GM18870 (cell line): Measurements from ENCODE around the gene PTGS1.
"Not testable (repeated sequence)": the region's sequence is repeated elsewhere in the genome, so short reads cannot be mapped to it uniquely, and the experiment has no call there.

Experiments used
- ATAC-seq: cut with Tn5 transposase; IDR thresholded peaks from one replicate; pipeline ENCODE4 v1.9.1; 2021; ENCODE audit warnings: moderate library complexity; ENCODE audit not compliant: unreplicated experiment

The PTGS1 gene

DNA sequence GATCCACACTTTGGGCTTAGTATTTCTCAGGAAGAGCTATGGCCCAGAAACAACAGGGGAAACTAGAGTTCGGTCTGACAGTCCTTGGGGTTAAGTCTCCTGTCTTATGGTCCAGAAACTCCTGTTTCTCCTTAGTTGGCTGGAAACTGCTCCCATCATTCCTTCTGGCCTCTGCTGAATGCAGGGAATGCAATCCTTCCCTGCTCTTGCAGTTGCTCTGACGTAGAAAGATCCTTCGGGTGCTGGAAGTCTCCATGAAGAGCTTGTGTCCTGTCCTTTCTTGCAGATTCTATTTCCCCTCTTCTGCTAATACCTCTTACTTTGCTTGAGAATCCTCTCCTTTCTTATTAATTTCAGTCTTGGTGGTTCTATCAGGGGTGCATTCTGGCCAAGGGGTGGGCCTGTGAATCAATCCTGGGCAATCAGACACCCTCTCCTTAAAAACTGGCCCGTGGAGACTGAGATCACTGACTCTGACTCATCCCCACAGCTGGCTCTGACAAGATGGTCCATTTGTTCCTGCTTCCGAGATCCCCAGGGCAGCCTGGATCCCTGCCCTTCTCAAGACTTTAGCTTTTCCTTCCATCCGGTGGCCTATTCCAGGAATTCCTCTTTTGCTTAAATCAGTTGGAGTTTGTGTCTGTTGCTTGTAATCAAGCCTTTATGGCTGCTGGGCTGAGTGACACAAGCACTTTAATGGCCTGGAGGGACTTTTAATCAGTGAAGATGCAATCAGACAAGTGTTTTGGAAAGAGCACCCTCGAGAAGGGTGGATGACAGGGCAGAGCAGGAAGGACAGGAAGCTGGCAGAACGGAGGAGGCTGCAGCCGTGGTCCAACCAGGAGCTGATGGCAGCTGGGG, 23.7 kb downstream of the PTGS1 start:
- no peak for ATAC-seq

- no peak for ATAC-seq
These were observed 25.9 kb downstream of the PTGS1 start for GRCh38 chr9:122396614-122397148.

GRCh38 chr9:122397749-122398148, 26.9 kb downstream of the PTGS1 start:
- ATAC-seq, result no peak

- no peak for ATAC-seq
These were observed 27.6 kb downstream of the PTGS1 start for GRCh38 chr9:122398371-122398924.

GRCh38 chr9:122401896-122402295, 31.1 kb downstream of the PTGS1 start:
- ATAC-seq, result no peak

DNA sequence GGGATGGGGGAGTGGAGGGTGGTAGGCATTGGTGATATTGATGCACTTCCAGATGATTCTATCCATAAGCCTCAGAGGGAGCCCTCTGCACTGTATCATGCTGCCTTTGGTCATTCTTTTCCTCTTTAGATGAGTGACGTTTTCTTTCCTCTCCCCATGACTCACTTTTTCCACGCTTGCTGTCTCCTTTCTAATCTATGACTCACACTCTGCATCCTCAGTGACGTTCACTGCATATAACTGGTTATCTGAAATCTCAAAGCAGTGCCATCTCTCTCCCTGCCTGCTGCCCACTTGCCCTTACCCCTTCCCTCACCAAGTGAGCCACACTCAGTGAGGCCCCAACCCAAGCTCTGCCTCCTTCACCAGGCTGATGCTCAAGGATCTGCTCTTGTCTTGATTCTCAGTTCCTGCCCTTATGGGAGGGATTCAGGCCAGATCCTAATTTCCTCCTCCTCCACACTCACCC, 31.6 kb downstream of the PTGS1 start:
- peak; percentile 53 for ATAC-seq

DNA sequence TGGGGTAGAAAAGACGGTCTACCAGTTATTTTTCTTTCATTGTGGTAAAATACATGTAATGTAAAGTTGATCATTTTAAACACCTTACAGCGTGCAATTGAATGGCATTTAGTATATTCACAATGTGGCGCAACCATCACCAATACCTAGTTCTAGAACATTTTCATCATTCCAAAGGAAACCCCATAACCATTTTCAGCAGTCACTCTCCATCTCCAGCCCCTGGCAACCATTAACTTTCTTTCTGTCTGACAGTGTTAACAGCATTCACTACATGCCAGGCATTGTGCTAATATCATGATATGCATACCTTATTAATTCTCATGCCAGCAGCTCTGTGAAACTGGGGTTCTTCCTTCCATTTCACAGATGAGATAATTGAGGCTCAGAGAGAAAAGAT, 32.0 kb downstream of the PTGS1 start:
- ATAC-seq, result no peak

GRCh38 chr9:122403381-122404000, 32.7 kb downstream of the PTGS1 start:
- ATAC-seq, result no peak

DNA sequence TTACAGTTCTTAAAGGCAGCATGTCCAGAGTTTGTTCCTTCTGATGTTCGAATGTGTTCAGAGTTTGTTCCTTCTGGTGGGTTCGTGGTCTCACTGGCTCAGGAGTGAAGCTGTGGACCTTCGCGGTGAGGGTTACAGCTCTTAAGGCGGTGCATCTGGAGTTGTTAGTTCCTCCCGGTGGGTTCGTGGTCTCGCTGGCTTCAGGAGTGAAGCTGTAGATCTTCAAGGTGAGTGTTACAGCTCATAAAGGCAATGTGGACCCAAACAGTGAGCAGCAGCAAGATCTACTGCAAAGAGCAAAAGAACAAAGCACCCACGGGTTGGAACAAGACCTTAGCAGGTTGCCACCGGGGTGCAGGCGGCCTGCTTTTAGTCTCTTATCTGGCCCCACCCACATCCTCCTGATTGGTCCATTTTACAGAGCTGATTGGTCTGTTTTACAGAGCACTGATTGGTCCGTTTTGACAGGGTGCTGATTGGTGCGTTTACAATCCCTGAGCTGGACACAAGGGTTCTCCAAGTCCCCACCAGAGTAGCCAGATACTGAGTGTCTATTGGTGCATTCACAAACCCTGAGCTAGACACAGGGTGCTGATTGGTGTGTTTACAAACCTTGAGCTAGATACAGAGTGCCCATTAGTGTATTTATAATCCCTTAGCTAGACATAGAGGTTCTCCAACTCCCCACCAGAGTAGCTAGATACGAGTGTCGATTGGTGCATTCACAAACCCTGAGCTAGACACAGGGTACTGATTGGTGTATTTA, 34.7 kb downstream of the PTGS1 start:
- not testable (repeated sequence) for ATAC-seq

DNA sequence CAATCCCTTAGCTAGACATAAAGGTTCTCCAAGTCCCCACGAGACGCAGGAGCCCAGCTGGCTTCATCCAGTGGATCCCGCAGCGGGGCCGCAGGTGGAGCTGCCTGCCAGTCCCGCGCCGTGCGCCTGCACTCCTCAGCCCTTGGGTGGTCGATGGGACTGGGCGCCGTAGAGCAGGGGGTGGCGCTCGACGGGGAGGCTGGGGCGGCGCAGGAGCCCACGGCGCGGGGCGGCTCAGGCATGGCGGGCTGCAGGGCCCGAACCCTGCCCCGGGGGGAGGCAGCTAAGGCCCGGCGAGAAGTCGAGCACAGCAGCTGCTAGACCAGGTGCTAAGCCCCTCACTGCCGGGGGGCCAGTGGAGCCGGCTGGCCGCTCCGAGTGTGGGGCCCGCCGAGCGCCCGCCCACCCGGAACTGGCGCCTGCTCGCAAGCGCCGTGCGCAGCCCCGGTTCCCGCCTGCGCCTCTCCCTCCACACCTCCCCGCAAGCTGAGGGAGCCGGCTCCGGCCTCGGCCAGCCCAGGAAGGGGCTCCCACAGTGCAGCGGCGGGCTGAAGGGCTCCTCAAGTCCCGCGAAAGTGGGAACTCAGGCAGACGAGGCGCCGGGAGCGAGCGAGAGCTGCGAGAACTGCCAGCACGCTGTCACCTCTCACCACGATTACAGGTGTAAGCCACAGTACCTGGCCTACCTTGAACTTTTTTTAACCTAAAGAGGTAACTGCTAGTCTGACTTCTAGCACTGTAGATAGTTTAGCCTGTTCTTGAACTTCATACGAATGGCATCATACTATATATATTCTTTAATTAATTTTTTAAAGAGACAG, 35.5 kb downstream of the PTGS1 start:
- ATAC-seq, result no peak

DNA sequence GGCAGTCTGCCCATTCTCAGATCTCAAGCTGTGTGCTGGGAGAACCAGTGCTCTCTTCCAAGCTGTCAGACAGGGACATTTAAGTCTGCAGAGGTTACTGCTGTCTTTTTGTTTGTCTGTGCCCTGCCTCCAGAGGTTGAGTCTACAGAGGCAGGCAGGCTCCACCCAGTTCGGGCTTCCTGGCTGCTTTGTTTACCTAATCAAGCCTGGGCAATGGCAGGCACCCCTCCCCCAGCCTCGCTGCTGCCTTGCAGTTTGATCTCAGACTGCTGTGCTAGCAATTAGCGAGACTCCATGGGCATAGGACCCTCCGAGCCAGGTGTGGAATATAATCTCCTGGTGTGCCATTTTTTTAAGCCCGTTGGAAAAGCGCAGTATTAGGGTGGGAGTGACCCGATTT, 43.3 kb downstream of the PTGS1 start:
- not testable (repeated sequence) for ATAC-seq

DNA sequence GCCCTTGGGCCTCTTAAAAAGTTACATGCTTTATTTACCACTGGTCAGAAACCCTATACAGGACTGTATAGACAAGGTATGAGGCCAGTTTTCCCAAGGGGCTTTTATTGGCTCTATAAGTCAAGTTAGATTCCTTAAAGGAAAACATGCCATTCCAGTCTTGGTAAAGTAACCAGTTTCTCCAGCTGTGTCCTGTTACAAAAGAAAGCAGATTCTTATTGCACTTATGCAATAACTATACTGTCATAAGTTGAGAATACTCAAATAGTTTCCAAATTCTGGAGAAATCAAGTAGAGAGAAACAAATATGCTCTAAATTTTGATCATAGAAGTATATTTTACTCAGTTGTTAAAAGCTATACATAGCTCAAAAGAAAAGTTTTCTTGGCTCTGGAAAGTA, 47.2 kb downstream of the PTGS1 start:
- ATAC-seq, result no peak

- ATAC-seq, result no peak
These were observed 49.5 kb downstream of the PTGS1 start for GRCh38 chr9:122420315-122420714.

DNA sequence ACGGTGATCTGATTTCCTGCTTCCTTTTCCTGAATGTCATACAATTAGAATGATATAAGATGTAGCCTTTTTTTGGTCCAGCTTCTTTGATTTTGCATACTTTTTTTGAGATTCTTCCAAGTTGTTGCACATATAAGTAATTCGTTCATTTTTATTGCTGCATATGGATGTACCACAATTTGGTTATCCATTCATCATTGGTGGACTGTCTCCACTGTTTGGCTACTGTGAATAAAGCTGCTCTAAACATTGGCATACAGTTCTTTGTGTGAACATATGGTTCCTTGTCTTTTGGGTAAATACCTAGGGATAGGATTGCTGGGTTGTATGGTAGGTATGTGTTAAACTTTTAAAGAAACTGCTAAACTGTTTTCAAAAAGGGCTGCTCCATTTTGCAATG, 54.3 kb downstream of the PTGS1 start:
- no peak for ATAC-seq

GRCh38 chr9:122426723-122427122, 55.9 kb downstream of the PTGS1 start:
- ATAC-seq, result no peak

DNA sequence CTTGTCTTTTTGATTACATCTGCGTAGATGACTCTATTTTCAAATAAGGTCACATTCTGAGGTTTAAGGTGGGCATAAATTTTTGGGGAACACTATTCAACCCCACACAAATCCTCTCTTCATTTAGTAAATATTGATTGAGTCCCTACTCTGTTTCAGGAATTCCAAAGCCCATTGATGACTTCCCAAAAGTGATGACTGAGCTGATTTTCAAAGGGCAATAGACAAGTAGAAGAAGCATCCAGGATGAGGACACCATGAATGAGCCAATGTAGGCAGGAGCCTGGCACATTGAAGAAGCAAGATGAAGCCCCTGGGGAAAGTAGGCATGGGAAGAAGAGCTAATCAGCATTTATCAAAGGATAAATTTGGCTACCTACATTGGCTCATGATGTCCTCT, 71.7 kb downstream of the PTGS1 start:
- no peak for ATAC-seq

DNA sequence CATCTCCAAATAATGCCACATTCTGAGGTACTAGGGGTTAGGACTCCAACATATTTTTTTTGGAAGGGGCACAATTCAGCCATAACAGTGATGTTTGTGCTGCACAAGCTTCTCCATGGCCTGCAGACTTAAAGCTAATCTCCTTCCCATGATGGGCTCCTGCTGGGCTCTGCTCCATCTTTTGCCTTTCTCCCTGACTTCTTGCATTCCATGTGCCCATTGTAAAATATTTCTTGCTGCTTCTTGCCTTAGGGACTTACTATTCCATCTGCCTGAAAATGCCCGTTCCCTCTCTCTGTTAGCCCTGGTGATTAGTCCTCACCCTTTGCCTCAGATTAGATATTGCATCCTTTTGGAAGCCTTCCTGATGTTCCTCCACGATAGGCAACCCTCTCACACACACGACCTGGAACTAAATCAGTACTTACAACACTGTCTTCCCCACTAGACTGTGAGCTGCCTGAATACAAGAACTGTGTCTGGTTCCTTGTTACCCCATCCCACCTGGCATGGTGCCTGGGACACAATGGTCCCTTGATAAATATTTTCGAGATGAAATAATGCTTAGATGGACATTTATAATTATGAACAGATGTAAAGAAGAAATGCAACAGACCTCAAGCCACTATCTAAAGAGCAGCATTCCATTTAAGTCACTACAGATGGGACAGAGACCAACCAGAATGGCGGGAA, 73.4 kb downstream of the PTGS1 start:
- no peak for ATAC-seq
